MCF 10A (cell line): ENCODE results near the gene KIF6. TPM values are rescaled to one million over a fixed set of nuclear protein-coding genes. Genes with fewer than 3 reads are reported as not detected.

ENCODE experiments used
- BruUV-seq: library from RNA; stranded (reverse); fragments of 400-500 nt; replicated peaks from 2 replicates; lab custom pipeline; 2021; lab: Mats Ljungman, UMichigan
- CTCF ChIA-PET: fragments of 300-600 bp; sonication (Branson Sonifier 250); formaldehyde crosslinking; extraction: SDS; loops from one replicate; lab custom pipeline; 2021; ENCODE audit warnings: antibody characterized with exemption, inconsistent platforms; lab: Yijun Ruan, JAX
- POLR2A ChIA-PET: fragments of 300-600, 350-650 bp; sonication (Branson Sonifier 250); formaldehyde crosslinking; extraction: SDS; loops from one replicate; lab custom pipeline; 2020; ENCODE audit warnings: antibody characterized with exemption, inconsistent platforms; lab: Yijun Ruan, JAX
- DNase-seq: peaks from one replicate; pipeline ENCODE4 v3.0.0-alpha.2; 2018; ENCODE audit not compliant: unreplicated experiment
- H3K27ac Mint-ChIP-seq: one replicate; pipeline ENCODE4 v1.8.0; 2022; ENCODE audit warnings: mild to moderate bottlenecking, low read depth, mixed read lengths; ENCODE audit not compliant: unreplicated experiment
- H3K27me3 Mint-ChIP-seq: one replicate; pipeline ENCODE4 v1.8.0; 2022; ENCODE audit warnings: mixed read lengths; ENCODE audit not compliant: insufficient read depth, unreplicated experiment
- H3K36me3 Mint-ChIP-seq: one replicate; pipeline ENCODE4 v1.8.0; 2022; ENCODE audit warnings: mild to moderate bottlenecking, moderate library complexity, mixed read lengths; ENCODE audit not compliant: insufficient read depth, unreplicated experiment
- H3K4me1 Mint-ChIP-seq: one replicate; pipeline ENCODE4 v1.8.0; 2022; ENCODE audit warnings: mixed read lengths; ENCODE audit not compliant: insufficient read depth, unreplicated experiment
- H3K4me3 Mint-ChIP-seq: one replicate; pipeline ENCODE4 v1.8.0; 2022; ENCODE audit warnings: mild to moderate bottlenecking, moderate library complexity, mixed read lengths; ENCODE audit not compliant: unreplicated experiment
- H3K9me3 Mint-ChIP-seq: one replicate; pipeline ENCODE4 v1.8.0; 2022; ENCODE audit warnings: mixed read lengths; ENCODE audit not compliant: unreplicated experiment
- intact Hi-C: fragments of 100-400 bp; cut with micrococcal nuclease; formaldehyde crosslinking; loops from 2 replicates; pipeline ENCODE4 v1.14.1; 2022
- total RNA-seq: library from RNA; stranded (reverse); gene quantifications from 2 replicates; pipeline ENCODE4 v1.2.3, GENCODE V29; 2022
- TF ChIP-seq, protein P1 (sequence below): fragments of 200-600 bp; IDR thresholded peaks from one replicate; pipeline ENCODE4 v1.8.0; 2022; ENCODE audit warnings: antibody characterized with exemption, mild to moderate bottlenecking; ENCODE audit not compliant: unreplicated experiment

KIF6 gene
- total RNA-seq, 1 experiment from 2014 or later = 0.91 TPM

DNA sequence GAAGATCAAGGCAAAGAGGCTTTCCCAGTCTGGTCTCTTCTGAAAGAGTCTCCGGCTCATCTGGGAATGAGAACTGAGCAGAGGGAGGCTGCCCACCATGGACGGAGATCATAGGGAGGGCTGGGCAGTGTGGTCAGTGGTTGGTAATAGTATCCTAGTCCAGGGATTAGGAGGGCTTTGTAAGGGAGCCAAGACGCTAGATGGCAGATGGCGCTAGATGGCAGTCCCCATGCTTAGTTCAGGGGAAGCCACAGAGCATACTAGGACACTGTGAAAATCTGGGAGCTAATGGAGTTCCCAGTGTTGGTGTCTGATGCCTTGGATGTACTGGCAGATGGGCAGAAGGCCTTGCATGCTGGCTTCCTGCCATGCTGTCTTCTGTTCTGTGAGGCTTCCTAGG, 45.2 kb upstream of the KIF6 start:
- Mint-ChIP-seq H3K27me3 (no peaks in the 10 kb centered on the region), H3K27ac (no peak overlapping the region), H3K4me3 (no peak overlapping the region), H3K9me3 (no peaks in the 10 kb centered on the region), H3K4me1 (no peaks in the 10 kb centered on the region), H3K36me3 (no peaks in the 10 kb centered on the region)
- DNase-seq = no peak
- POLR2A ChIA-PET = no interaction called here
- CTCF ChIA-PET = no interaction called here
- intact Hi-C loops = no loop called here
- TF ChIP-seq, protein P1, sequence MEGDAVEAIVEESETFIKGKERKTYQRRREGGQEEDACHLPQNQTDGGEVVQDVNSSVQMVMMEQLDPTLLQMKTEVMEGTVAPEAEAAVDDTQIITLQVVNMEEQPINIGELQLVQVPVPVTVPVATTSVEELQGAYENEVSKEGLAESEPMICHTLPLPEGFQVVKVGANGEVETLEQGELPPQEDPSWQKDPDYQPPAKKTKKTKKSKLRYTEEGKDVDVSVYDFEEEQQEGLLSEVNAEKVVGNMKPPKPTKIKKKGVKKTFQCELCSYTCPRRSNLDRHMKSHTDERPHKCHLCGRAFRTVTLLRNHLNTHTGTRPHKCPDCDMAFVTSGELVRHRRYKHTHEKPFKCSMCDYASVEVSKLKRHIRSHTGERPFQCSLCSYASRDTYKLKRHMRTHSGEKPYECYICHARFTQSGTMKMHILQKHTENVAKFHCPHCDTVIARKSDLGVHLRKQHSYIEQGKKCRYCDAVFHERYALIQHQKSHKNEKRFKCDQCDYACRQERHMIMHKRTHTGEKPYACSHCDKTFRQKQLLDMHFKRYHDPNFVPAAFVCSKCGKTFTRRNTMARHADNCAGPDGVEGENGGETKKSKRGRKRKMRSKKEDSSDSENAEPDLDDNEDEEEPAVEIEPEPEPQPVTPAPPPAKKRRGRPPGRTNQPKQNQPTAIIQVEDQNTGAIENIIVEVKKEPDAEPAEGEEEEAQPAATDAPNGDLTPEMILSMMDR = no peak
- no TSS peak for BruUV-seq

- Mint-ChIP-seq H3K4me3 (no peak overlapping the region), H3K27ac (no peak overlapping the region), H3K36me3 (no peaks in the 10 kb centered on the region), H3K27me3 (no peaks in the 10 kb centered on the region), H3K9me3 (no peaks in the 10 kb centered on the region), H3K4me1 (no peaks in the 10 kb centered on the region)
- TF ChIP-seq, protein P1 = no peak
- DNase-seq = no peak
- ChIA-PET CTCF (no interaction called here), POLR2A (no interaction called here)
- intact Hi-C loops = no loop called here
- no TSS peak for BruUV-seq
Measured at GRCh38 chr6:39769012-39769411, 43.8 kb upstream of the KIF6 start.

- intact Hi-C loops = no loop called here
- DNase-seq = no peak
- H3K4me1 Mint-ChIP-seq = no peaks in the 10 kb centered on the region
- H3K9me3 Mint-ChIP-seq = no peaks in the 10 kb centered on the region
- CTCF ChIA-PET = no interaction called here
- BruUV-seq = no TSS peak
- POLR2A ChIA-PET = no interaction called here
- H3K4me3 Mint-ChIP-seq = no peak overlapping the region
- TF ChIP-seq, protein P1 = no peak
- H3K27me3 Mint-ChIP-seq = no peaks in the 10 kb centered on the region
- no peak overlapping the region for H3K27ac Mint-ChIP-seq
- no peaks in the 10 kb centered on the region for H3K36me3 Mint-ChIP-seq
Measured at GRCh38 chr6:39765508-39766065, 40.4 kb upstream of the KIF6 start.

GRCh38 chr6:39760226-39760952, 35.2 kb upstream of the KIF6 start:
- TF ChIP-seq, protein P1 = no peak
- Mint-ChIP-seq H3K4me1 (no peaks in the 10 kb centered on the region), H3K9me3 (no peaks in the 10 kb centered on the region), H3K27ac (no peak overlapping the region), H3K36me3 (no peaks in the 10 kb centered on the region), H3K27me3 (no peaks in the 10 kb centered on the region), H3K4me3 (no peak overlapping the region)
- DNase-seq = no peak
- BruUV-seq = no TSS peak
- intact Hi-C loops = no loop called here
- ChIA-PET POLR2A (interaction anchor here (0.7 kb wide), 1 partner anchor 77 kb away, joined by 3 read pairs; no protein-coding TSS in a partner anchor), CTCF (no interaction called here)
